ENCODE data around the gene USP6NL. TPM values are rescaled to one million over a fixed set of nuclear protein-coding genes. Genes with fewer than 3 reads are reported as not detected.

The USP6NL gene
- total RNA-seq, 3 donors from 2014 or later, result 14.6 to 20.0 (median 19.8) TPM

GRCh38 chr10:11538834-11539190, 72.6 kb downstream of the USP6NL start:
- intact Hi-C loops (cut with DNase I, micrococcal nuclease), result no loop called here
- H3K4me1 ChIP-seq (ENCODE audit: low read depth), result no peaks in the 10 kb centered on the region
- H3K36me3 ChIP-seq (ENCODE audit: low read depth), result no peaks in the 10 kb centered on the region
- ATAC-seq (no peak), DNase-seq (no peak)
- H3K4me3 ChIP-seq, result no peak overlapping the region
- no peak for TF ChIP-seq CTCF (IDR thresholded peaks at IDR 0.05)
- H3K9me3 ChIP-seq, result no peaks in the 10 kb centered on the region

- Histone ChIP-seq H3K9me3 (no peaks in the 10 kb centered on the region), H3K4me1 (ENCODE audit: low read depth) (no peaks in the 10 kb centered on the region), H3K4me3 (no peak overlapping the region), H3K36me3 (ENCODE audit: low read depth) (no peaks in the 10 kb centered on the region)
- no peak for TF ChIP-seq CTCF (IDR thresholded peaks at IDR 0.05)
- intact Hi-C loops (cut with DNase I, micrococcal nuclease), result no loop called here
- DNase-seq, result no peak
- ATAC-seq, result no peak
Observed at GRCh38 chr10:11536228-11536627, 75.2 kb downstream of the USP6NL start.

DNA sequence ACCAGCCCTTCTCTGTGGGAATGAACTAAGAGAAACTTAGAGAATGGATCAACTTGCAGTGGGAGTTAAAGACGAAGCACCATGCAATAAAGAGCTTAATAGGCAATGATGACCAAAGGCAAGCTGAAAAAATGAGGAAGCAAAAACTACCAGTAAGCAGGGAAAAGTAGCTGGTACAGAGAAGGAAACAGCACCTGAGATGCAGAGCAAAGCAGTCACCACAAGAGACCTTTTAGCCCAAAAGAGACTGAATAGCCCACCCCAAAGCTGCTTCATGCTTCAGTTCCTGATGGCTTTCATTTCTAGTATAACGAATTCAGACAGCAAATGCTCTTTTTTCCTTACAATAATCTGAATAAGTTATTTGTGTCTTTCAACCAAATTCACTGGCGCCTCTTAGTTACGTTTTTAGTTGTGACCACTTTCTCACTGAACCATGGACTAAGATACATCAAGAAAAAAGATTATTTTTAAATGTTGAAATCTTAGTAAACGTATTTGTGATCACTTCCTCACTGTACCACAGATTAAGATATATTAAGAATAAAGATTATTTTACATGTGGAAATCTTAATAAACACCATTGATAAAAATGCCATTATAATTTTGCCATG, 76.0 kb downstream of the USP6NL start:
- no peaks in the 10 kb centered on the region for H3K4me1 ChIP-seq (ENCODE audit: low read depth)
- H3K4me3 ChIP-seq, result no peak overlapping the region
- TF ChIP-seq CTCF (IDR thresholded peaks at IDR 0.05), result no peak
- no peaks in the 10 kb centered on the region for H3K36me3 ChIP-seq (ENCODE audit: low read depth)
- no peaks in the 10 kb centered on the region for H3K9me3 ChIP-seq
- ATAC-seq, result no peak
- no peak for DNase-seq
- intact Hi-C loops (cut with DNase I, micrococcal nuclease), result no loop called here

DNA sequence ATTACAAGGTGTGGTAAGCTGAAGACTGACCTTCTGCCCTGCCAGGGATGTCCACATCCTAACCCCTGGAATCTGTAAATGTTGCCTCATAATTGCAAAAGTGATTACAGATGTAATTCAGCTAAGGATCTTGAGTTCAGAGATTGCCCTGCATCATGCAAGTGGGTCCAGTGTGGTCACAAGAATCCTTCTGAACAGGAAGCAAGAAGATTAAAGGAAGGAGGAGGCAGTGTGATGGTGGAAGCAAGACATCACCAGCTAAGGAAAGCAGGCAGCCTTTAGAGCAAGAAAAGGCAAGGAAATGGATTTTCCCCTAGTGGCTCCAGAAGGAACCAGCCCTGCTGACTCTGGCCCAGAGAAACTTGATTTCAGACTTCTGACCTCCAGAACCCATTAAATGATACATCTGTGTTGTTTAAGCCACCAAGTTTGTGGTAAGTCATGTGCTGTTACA, 78.1 kb downstream of the USP6NL start:
- ATAC-seq, result peak; percentile 56
- intact Hi-C loops (cut with DNase I, micrococcal nuclease), result no loop called here
- TF ChIP-seq CTCF (IDR thresholded peaks at IDR 0.05), result no peak
- H3K9me3 ChIP-seq, result no peaks in the 10 kb centered on the region
- no peaks in the 10 kb centered on the region for H3K36me3 ChIP-seq (ENCODE audit: low read depth)
- H3K4me1 ChIP-seq (ENCODE audit: low read depth), result peaks cover under 1% of the 10 kb centered on the region
- DNase-seq, result no peak
- no peak overlapping the region for H3K4me3 ChIP-seq

- no peak for TF ChIP-seq CTCF (IDR thresholded peaks at IDR 0.05)
- H3K4me3 ChIP-seq, result no peak overlapping the region
- ATAC-seq, result no peak
Observed at GRCh38 chr10:11532306-11532705, 79.1 kb downstream of the USP6NL start.

GRCh38 chr10:11530806-11531205, 80.6 kb downstream of the USP6NL start:
- no peaks in the 10 kb centered on the region for H3K9me3 ChIP-seq

More at GRCh38 chr10:11532306-11532705, 79.1 kb downstream of the USP6NL start:
- intact Hi-C loops (cut with DNase I, micrococcal nuclease), result no loop called here
- DNase-seq, result no peak
- Histone ChIP-seq H3K4me1 (ENCODE audit: low read depth) (peaks cover 3% of the 10 kb centered on the region), H3K36me3 (ENCODE audit: low read depth) (no peaks in the 10 kb centered on the region), H3K9me3 (no peaks in the 10 kb centered on the region)

More at GRCh38 chr10:11530806-11531205, 80.6 kb downstream of the USP6NL start:
- no peak overlapping the region for H3K4me3 ChIP-seq
- ATAC-seq (no peak), DNase-seq (no peak)
- TF ChIP-seq CTCF (IDR thresholded peaks at IDR 0.05), result no peak
- H3K36me3 ChIP-seq (ENCODE audit: low read depth), result no peaks in the 10 kb centered on the region
- intact Hi-C loops (cut with DNase I, micrococcal nuclease), result no loop called here
- peaks cover 3% of the 10 kb centered on the region for H3K4me1 ChIP-seq (ENCODE audit: low read depth)

All from mucosa of descending colon (tissue), 3 donors.